ENCODE results near the gene KRT86.

DNA sequence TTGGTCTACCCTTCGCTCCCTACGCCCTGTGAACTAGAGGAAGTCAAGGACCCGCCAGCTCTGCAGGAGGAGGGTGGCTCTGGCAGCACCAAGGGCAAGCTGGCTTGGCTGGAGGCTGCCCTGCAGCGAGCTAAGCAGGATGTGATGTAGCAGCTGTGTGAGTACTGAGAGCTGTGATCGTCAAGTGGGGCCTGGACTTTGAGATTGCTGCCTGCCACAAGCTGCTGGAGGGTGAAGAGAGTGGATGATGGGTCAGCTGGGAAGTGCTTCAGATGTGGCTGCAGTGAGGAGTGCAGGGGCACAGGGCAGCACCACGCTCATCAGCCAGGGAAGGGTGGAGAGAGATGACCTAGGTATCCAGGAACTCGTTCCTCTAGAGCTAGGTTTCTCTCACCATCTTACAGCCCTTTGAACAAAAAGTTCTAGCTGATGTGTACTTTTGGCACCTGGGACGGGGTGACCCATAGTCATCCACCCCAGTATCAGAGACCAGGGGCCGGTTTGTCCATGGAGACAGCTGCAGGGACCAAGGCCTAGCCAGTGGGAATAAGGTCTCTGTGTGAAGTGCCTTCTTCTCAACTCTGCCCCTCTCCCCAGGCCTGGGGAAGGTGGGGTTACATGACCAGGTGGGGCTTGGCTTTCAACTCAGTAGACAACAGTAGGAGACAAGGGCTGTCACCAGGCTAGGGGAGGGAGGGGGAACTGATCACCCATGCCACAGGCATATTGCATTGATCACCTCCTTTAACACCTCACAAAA is 3.2 kb downstream of the KRT86 start:
- TF ChIP-seq SUZ12 (IDR thresholded peaks at IDR 0.05) = no peak
- TF ChIP-seq HDGF (IDR thresholded peaks at IDR 0.05; ENCODE audit: borderline replicate concordance) = no peak
- no peak for TF ChIP-seq BHLHE40 (IDR thresholded peaks at IDR 0.05; ENCODE audit: borderline replicate concordance)
- no peak for TF ChIP-seq FOXM1 (IDR thresholded peaks at IDR 0.05; ENCODE audit: borderline replicate concordance)
- no peak for TF ChIP-seq ARNT (IDR thresholded peaks at IDR 0.05)
